Islet precursor cell (in vitro differentiated cells): ENCODE measurements around the gene ZFP3.
"Not testable (repeated sequence)": the region's sequence is repeated elsewhere in the genome, so short reads cannot be mapped to it uniquely, and the experiment has no call there.

Experiments used
- DNase-seq: peaks from one replicate; pipeline ENCODE4 v3.0.0-alpha.2; 2018

ZFP3 gene

GRCh38 chr17:5078106-5079028 lies at the start of gene ZFP3:
Gene ZFP3, plus strand, starts transcription at chr17:5078467. Its CDS starts 13,038 bp downstream, at chr17:5091505.
- DNase-seq: no peak

GRCh38 chr17:5030168-5030567 lies 48.1 kb upstream of the ZFP3 start:
- not testable (repeated sequence) for DNase-seq

- peak; percentile 96 for DNase-seq
Measured at GRCh38 chr17:5031365-5032082, 46.7 kb upstream of the ZFP3 start.

GRCh38 chr17:5032865-5033264 lies 45.4 kb upstream of the ZFP3 start:
- DNase-seq: no peak

GRCh38 chr17:5033352-5034015 lies 44.8 kb upstream of the ZFP3 start:
- DNase-seq: peak; percentile 56

- peak; percentile 50 for DNase-seq
Measured at GRCh38 chr17:5034063-5034462, 44.2 kb upstream of the ZFP3 start.

GRCh38 chr17:5034651-5035050 lies 43.6 kb upstream of the ZFP3 start:
- DNase-seq: peak; percentile 52

GRCh38 chr17:5035315-5035714 lies 43.0 kb upstream of the ZFP3 start, which contains the start of gene SLC52A1:
Gene SLC52A1, minus strand, starts transcription at chr17:5035426. Its CDS starts 820 bp downstream, at chr17:5034606.
- DNase-seq: peak; percentile 65

GRCh38 chr17:5042157-5043022 lies 35.9 kb upstream of the ZFP3 start:
- DNase-seq: no peak

GRCh38 chr17:5043524-5043923 lies 34.7 kb upstream of the ZFP3 start:
- DNase-seq: no peak

GRCh38 chr17:5044630-5045029 lies 33.6 kb upstream of the ZFP3 start:
- DNase-seq: peak; percentile 71

- no peak for DNase-seq
Measured at GRCh38 chr17:5045496-5045895, 32.8 kb upstream of the ZFP3 start.

GRCh38 chr17:5047446-5047845 lies 30.8 kb upstream of the ZFP3 start:
- DNase-seq: no peak

- DNase-seq: peak; percentile 66
Measured at GRCh38 chr17:5049314-5049841, 28.9 kb upstream of the ZFP3 start.

- DNase-seq: no peak
Measured at GRCh38 chr17:5050278-5050677, 28.0 kb upstream of the ZFP3 start.

- no peak for DNase-seq
Measured at GRCh38 chr17:5055543-5055942, 22.7 kb upstream of the ZFP3 start.

GRCh38 chr17:5065227-5065744 lies 13.0 kb upstream of the ZFP3 start:
- DNase-seq: no peak

- DNase-seq: no peak
Measured at GRCh38 chr17:5068236-5068635, 10.0 kb upstream of the ZFP3 start.

GRCh38 chr17:5069724-5070123 lies 8.5 kb upstream of the ZFP3 start:
- DNase-seq: no peak

- DNase-seq: not testable (repeated sequence)
Measured at GRCh38 chr17:5075472-5075871, 2.8 kb upstream of the ZFP3 start.

GRCh38 chr17:5077275-5077674 lies 992 bp upstream of the ZFP3 start:
- not testable (repeated sequence) for DNase-seq

GRCh38 chr17:5077781-5078105 lies 524 bp upstream of the ZFP3 start:
- no peak for DNase-seq
